Endothelial cell of umbilical vein (primary cell): ENCODE measurements around the gene DENND4A. TPM values are rescaled to one million over a fixed set of nuclear protein-coding genes. Genes with fewer than 3 reads are reported as not detected.

Experiments
- Bru-seq: library from RNA; stranded (reverse); fragments of 400-500 nt; gene quantifications from one replicate; lab custom pipeline; 2021; lab: Mats Ljungman, UMichigan
- BruChase-seq, 2 experiments: library from RNA; stranded (reverse); fragments of 400-500 nt; gene quantifications; one replicate each; lab custom pipeline; 2021; lab: Mats Ljungman, UMichigan
- BruUV-seq: library from RNA; stranded (reverse); fragments of 400-500 nt; replicated peaks from 2 replicates; lab custom pipeline; 2021; lab: Mats Ljungman, UMichigan
- CTCF ChIA-PET: fragments of 300-600, 350-600 bp; sonication (Branson Sonifier 250); formaldehyde crosslinking; loops from one replicate; lab custom pipeline; 2021; ENCODE audit warnings: antibody characterized with exemption, inconsistent platforms; lab: Charles Lee
- POLR2A ChIA-PET: fragments of 300-600, 350-600 bp; sonication (Branson Sonifier 250); formaldehyde crosslinking; loops from one replicate; lab custom pipeline; 2021; ENCODE audit warnings: antibody characterized with exemption, inconsistent platforms; lab: Charles Lee
- DNase-seq: peaks from one replicate; pipeline ENCODE4 v3.0.0-alpha.2; 2011; ENCODE audit warnings: low read depth, low spot score
- FAIRE-seq: peaks from 2 replicates; lab custom pipeline; 2011; peaks lifted over from hg19 to GRCh38; lab: Jason Lieb, UNC
- H2AFZ ChIP-seq: 2 replicates; pipeline ENCODE4 v1.6.0; 2012; ENCODE audit warnings: low read depth, low read length, control low read depth, inconsistent platforms
- H3K27ac ChIP-seq: 2 replicates; pipeline ENCODE4 v1.5.1; 2011; ENCODE audit warnings: low read depth, mild to moderate bottlenecking, control low read depth, low read length, moderate library complexity; ENCODE audit not compliant: insufficient read depth
- H3K27me3 ChIP-seq, 2 experiments: 2 replicates each; pipeline versions ENCODE4 v1.6.0 to v1.6.1; 2011; ENCODE audit warnings: low read length in 2 of 2, mixed read lengths in 1 of 2; ENCODE audit not compliant: control insufficient read depth in 2 of 2, insufficient read depth in 2 of 2
- H3K36me3 ChIP-seq, 2 experiments: 2 replicates in 1 of 2; 3 replicates in 1 of 2; pipeline ENCODE4 v1.5.1; 2011; ENCODE audit warnings: low read length in 2 of 2, mild to moderate bottlenecking in 1 of 2, moderate library complexity in 1 of 2; ENCODE audit not compliant: control insufficient read depth in 2 of 2, insufficient read depth in 2 of 2; ENCODE audit errors: extremely low read depth in 1 of 2
- H3K4me1 ChIP-seq: 3 replicates; pipeline ENCODE4 v1.5.1; 2011; ENCODE audit warnings: mild to moderate bottlenecking, low read length; ENCODE audit not compliant: control insufficient read depth, insufficient read depth; ENCODE audit errors: extremely low read depth
- H3K4me2 ChIP-seq: 2 replicates; pipeline ENCODE4 v1.6.1; 2011; ENCODE audit warnings: low read length, control low read depth, mixed read lengths; ENCODE audit not compliant: insufficient read depth
- H3K4me3 ChIP-seq, 3 experiments: fragments of 200-600 bp in 1 of 3; sonication (generic), shearing (Covaris generic) in 1 of 3; replicated peaks in 1 of 3; 2 replicates each; pipeline ENCODE4 v1.5.1; 2011 to 2016; ENCODE audit warnings: control low read depth in 3 of 3, low read length in 3 of 3, mild to moderate bottlenecking in 2 of 3, inconsistent platforms in 1 of 3, low read depth in 1 of 3, moderate library complexity in 1 of 3; ENCODE audit not compliant: insufficient read depth in 1 of 3
- H3K79me2 ChIP-seq: 2 replicates; pipeline ENCODE4 v1.6.0; 2012; ENCODE audit warnings: low read length, inconsistent platforms; ENCODE audit not compliant: control insufficient read depth, insufficient read depth
- H3K9ac ChIP-seq: replicated peaks from 2 replicates; pipeline ENCODE3; 2011; ENCODE audit warnings: low read length, control low read depth; ENCODE audit not compliant: insufficient read depth; ENCODE audit errors: extremely low read depth
- H3K9me1 ChIP-seq: replicated peaks from 3 replicates; pipeline ENCODE4 v1.6.0; 2011; ENCODE audit warnings: mild to moderate bottlenecking, low read length; ENCODE audit not compliant: control insufficient read depth, insufficient read depth; ENCODE audit errors: extremely low read depth
- H3K9me3 ChIP-seq: replicated peaks from 2 replicates; pipeline ENCODE4 v1.5.1; 2012; ENCODE audit warnings: low read length, inconsistent platforms; ENCODE audit not compliant: control insufficient read depth, insufficient read depth
- H4K20me1 ChIP-seq: replicated peaks from 2 replicates; pipeline ENCODE3; 2011; ENCODE audit warnings: mild to moderate bottlenecking, low read length; ENCODE audit not compliant: control insufficient read depth, insufficient read depth; ENCODE audit errors: extremely low read depth
- GATA2 ChIP-seq: IDR thresholded peaks from 2 replicates; pipeline ENCODE4 v1.7.0; 2011; ENCODE audit warnings: low read depth, mild to moderate bottlenecking, moderate library complexity, mixed read lengths, low read length; ENCODE audit not compliant: insufficient read length, insufficient read depth
- MAX ChIP-seq: IDR thresholded peaks from 2 replicates; pipeline ENCODE4 v1.6.1; 2011; ENCODE audit not compliant: insufficient read depth, insufficient read length
- POLR2A ChIP-seq: IDR thresholded peaks from 2 replicates; pipeline ENCODE4 v1.6.1; 2012; ENCODE audit warnings: low read depth, mild to moderate bottlenecking, control low read depth, low read length
- POLR2AphosphoS5 ChIP-seq: IDR thresholded peaks from 2 replicates; pipeline ENCODE4 v1.6.1; 2012; ENCODE audit warnings: low read depth, mild to moderate bottlenecking, control low read depth, low read length, moderate library complexity; ENCODE audit not compliant: insufficient read depth
- dilution Hi-C: fragments of 300-500 bp; cut with MboI; formaldehyde crosslinking; loops from one replicate; pipeline ENCODE4 v1.15.0; 2019; ENCODE audit warnings: low sequenced_read_pairs; ENCODE audit not compliant: extremely low pct_ligation_motif_present
- intact Hi-C: fragments of 100-400 bp; cut with micrococcal nuclease; formaldehyde crosslinking; loops from one replicate; pipeline ENCODE4 v1.10.0; 2022
- long read RNA-seq: library from polyadenylated mRNA; stranded (forward); transcript quantifications from one replicate; pipeline ENCODE4 v2.0.0, GENCODE V29; 2021
- polyA minus RNA-seq, 3 experiments: library from RNA; depleted of rRNA, polyadenylated mRNA; stranded (reverse); fragments of >200 nt; gene quantifications; 1 replicate in 1 of 3; 2 replicates in 2 of 3; pipeline ENCODE4 v1.2.3, GENCODE V29; 2011
- polyA plus RNA-seq, 4 experiments: library from polyadenylated mRNA; depleted of rRNA in 3 of 4; stranded (reverse) in 3 of 4; unstranded in 1 of 4; fragments of >200 nt; gene quantifications; 2 replicates each; pipeline versions ENCODE4 v1.2.1 to v1.2.3, GENCODE V29; 2011 to 2012; ENCODE audit warnings: missing spikeins in 1 of 4
- total RNA-seq: library from RNA; stranded (reverse); gene quantifications from 2 replicates; pipeline ENCODE4 v1.2.3, GENCODE V29; 2021

DENND4A gene
- total RNA-seq (22.2 and 25.2 TPM in 2 replicates), polyA plus RNA-seq (4.7 and 5.7 TPM in 2 replicates), polyA minus RNA-seq (39.9 and 47.8 TPM in 2 replicates), Bru-seq, nascent RNA (percentile 82 among the genes with signal in this experiment), BruChase-seq, experiment 1, labeled RNA remaining after a 6-hour chase (percentile 77 among the genes with signal in this experiment), BruChase-seq, experiment 2, labeled RNA remaining after a 2-hour chase (percentile 87 among the genes with signal in this experiment)
- 5.7 and 6.2 TPM in 2 replicates for polyA plus RNA-seq (2011; cell fraction: cytosol; rRNA removed)
- 16.9 and 18.2 TPM in 2 replicates for polyA plus RNA-seq (2011; cell fraction: nucleus; rRNA removed)
- polyA plus RNA-seq (2012): 12.7 and 15.3 TPM in 2 replicates
- polyA minus RNA-seq (2011; cell fraction: cytosol; rRNA and poly(A)+ RNA removed): 16.8 TPM
- polyA minus RNA-seq (2011; cell fraction: nucleus; rRNA and poly(A)+ RNA removed): 84.6 and 116 TPM in 2 replicates
- long read RNA-seq, partial matches to known transcripts: 3 of 20 reads
- long read RNA-seq, other reads (novel, unspliced or antisense): 17 of 20 reads

GRCh38 chr15:65792138-65792987 lies at the start of gene DENND4A:
Gene DENND4A, minus strand, starts transcription at chr15:65792293. Its CDS starts 35,843 bp downstream, at chr15:65756450.
- peak within 1 kb of the TSS; percentile 85 to 91 (median 89) for H3K4me3 ChIP-seq
- no peaks in the 10 kb centered on the region for H3K9me1 ChIP-seq
- TSS peak; percentile 93 for BruUV-seq
- H4K20me1 ChIP-seq: no peaks in the 10 kb centered on the region
- ChIA-PET CTCF (interaction anchor here (0.6 to 4.3 kb wide), 8 partner anchors 9 to 77 kb away, joined by 3 to 29 read pairs (median 6); partner anchors contain the start of gene RAB11A), POLR2A (interaction anchor here (0.6 to 1.0 kb wide), 3 partner anchors 9 to 40 kb away, joined by 3 to 5 read pairs (median 3); no protein-coding TSS in a partner anchor)
- H3K4me1 ChIP-seq: peaks cover 40% of the 10 kb centered on the region
- no peaks in the 10 kb centered on the region for H3K36me3 ChIP-seq
- intact Hi-C loops (loop anchor here (1.0 to 5.0 kb wide), 4 partner anchors 27 to 77 kb away; partner anchors contain the start of gene RAB11A), dilution Hi-C loops (no loop called here)
- FAIRE-seq (peak; percentile 77), DNase-seq (peak; percentile 99)
- no peaks in the 10 kb centered on the region for H3K27me3 ChIP-seq
- H3K79me2 ChIP-seq: peaks cover 37% of the 10 kb centered on the region
- no peaks in the 10 kb centered on the region for H3K9me3 ChIP-seq
- peak; percentile 49 for TF ChIP-seq POLR2AphosphoS5
- no peak for TF ChIP-seq GATA2
- peak; percentile 84 for TF ChIP-seq POLR2A
- TF ChIP-seq MAX: peak; percentile 39
- peak within 1 kb of the TSS; percentile 81 for H3K27ac ChIP-seq
- H3K9ac ChIP-seq: peak within 1 kb of the TSS; percentile 82
- H2AFZ ChIP-seq: peak within 1 kb of the TSS; percentile 55
- H3K4me2 ChIP-seq: peak within 1 kb of the TSS; percentile 91
